Caco-2 (cell line): ENCODE measurements around the gene SELENOO. TPM values are rescaled to one million over a fixed set of nuclear protein-coding genes. Genes with fewer than 3 reads are reported as not detected.

Source experiments
- BruUV-seq: library from RNA; stranded (reverse); fragments of 400-500 nt; replicated peaks from 2 replicates; lab custom pipeline; 2021; lab: Mats Ljungman, UMichigan
- CTCF ChIA-PET: fragments of 300-600 bp; sonication (Branson Sonifier 250); formaldehyde crosslinking; loops from one replicate; lab custom pipeline; 2022; ENCODE audit warnings: antibody characterized with exemption; lab: Charles Lee
- POLR2A ChIA-PET: fragments of 300-600 bp; sonication (Branson Sonifier 250); formaldehyde crosslinking; loops from one replicate; lab custom pipeline; 2022; ENCODE audit warnings: antibody characterized with exemption; lab: Charles Lee
- DNase-seq, 2 experiments: peaks; one replicate each; pipeline versions ENCODE4 v3.0.0 to v3.0.0-alpha.2; 2020 to 2022
- H3K27me3 ChIP-seq: replicated peaks from 2 replicates; pipeline ENCODE4 v1.6.0; 2011; ENCODE audit warnings: low read length; ENCODE audit not compliant: control insufficient read depth, insufficient read depth
- H3K36me3 ChIP-seq: 2 replicates; pipeline ENCODE4 v1.5.1; 2011; ENCODE audit warnings: low read length; ENCODE audit not compliant: control insufficient read depth, insufficient read depth
- H3K4me1 ChIP-seq: fragments of 250-450 bp; sonication (Bioruptor Pico); 2 replicates; pipeline ENCODE4 v1.5.1; 2020; ENCODE audit warnings: mild to moderate bottlenecking
- H3K4me3 ChIP-seq: 2 replicates; pipeline ENCODE4 v1.5.1; 2011; ENCODE audit warnings: low read depth, mild to moderate bottlenecking, control low read depth, low read length
- H3K9me3 ChIP-seq: fragments of 250-450 bp; sonication (Bioruptor Pico); 2 replicates; pipeline ENCODE4 v1.5.1; 2020; ENCODE audit warnings: mild to moderate bottlenecking, moderate library complexity
- H3K27ac Mint-ChIP-seq: one replicate; pipeline ENCODE4 v1.8.0; 2022; ENCODE audit warnings: mixed read lengths; ENCODE audit not compliant: unreplicated experiment
- H3K27me3 Mint-ChIP-seq: one replicate; pipeline ENCODE4 v1.8.0; 2022; ENCODE audit warnings: mixed read lengths; ENCODE audit not compliant: insufficient read depth, unreplicated experiment
- H3K36me3 Mint-ChIP-seq: one replicate; pipeline ENCODE4 v1.8.0; 2022; ENCODE audit warnings: mild to moderate bottlenecking, mixed read lengths; ENCODE audit not compliant: insufficient read depth, unreplicated experiment
- H3K4me1 Mint-ChIP-seq: one replicate; pipeline ENCODE4 v1.8.0; 2022; ENCODE audit warnings: low read depth, mixed read lengths; ENCODE audit not compliant: unreplicated experiment
- H3K4me3 Mint-ChIP-seq: one replicate; pipeline ENCODE4 v1.8.0; 2022; ENCODE audit warnings: mild to moderate bottlenecking, moderate library complexity, mixed read lengths; ENCODE audit not compliant: unreplicated experiment
- H3K9me3 Mint-ChIP-seq: one replicate; pipeline ENCODE4 v1.8.0; 2022; ENCODE audit warnings: mixed read lengths; ENCODE audit not compliant: unreplicated experiment
- intact Hi-C: fragments of 100-400 bp; cut with micrococcal nuclease; formaldehyde crosslinking; loops from one replicate; pipeline ENCODE4 v1.10.0; 2022; ENCODE audit not compliant: unreplicated experiment
- total RNA-seq: library from RNA; stranded (reverse); gene quantifications from 2 replicates; pipeline ENCODE4 v1.2.3, GENCODE V29; 2022
- TF ChIP-seq, protein P1 (sequence below), 2 experiments: fragments of 200-600 bp in 1 of 2; IDR thresholded peaks; 1 replicate in 1 of 2; 2 replicates in 1 of 2; pipeline versions ENCODE4 v1.5.1 to v1.8.0; 2011 to 2022; ENCODE audit warnings: antibody characterized with exemption in 1 of 2, control low read depth in 1 of 2, inconsistent platforms in 1 of 2, low read depth in 1 of 2, low read length in 1 of 2, mild to moderate bottlenecking in 1 of 2, moderate library complexity in 1 of 2; ENCODE audit not compliant: insufficient read depth in 1 of 2, severe bottlenecking in 1 of 2, unreplicated experiment in 1 of 2

The SELENOO gene
- total RNA-seq, 1 experiment from 2014 or later, result 29.3 TPM

DNA sequence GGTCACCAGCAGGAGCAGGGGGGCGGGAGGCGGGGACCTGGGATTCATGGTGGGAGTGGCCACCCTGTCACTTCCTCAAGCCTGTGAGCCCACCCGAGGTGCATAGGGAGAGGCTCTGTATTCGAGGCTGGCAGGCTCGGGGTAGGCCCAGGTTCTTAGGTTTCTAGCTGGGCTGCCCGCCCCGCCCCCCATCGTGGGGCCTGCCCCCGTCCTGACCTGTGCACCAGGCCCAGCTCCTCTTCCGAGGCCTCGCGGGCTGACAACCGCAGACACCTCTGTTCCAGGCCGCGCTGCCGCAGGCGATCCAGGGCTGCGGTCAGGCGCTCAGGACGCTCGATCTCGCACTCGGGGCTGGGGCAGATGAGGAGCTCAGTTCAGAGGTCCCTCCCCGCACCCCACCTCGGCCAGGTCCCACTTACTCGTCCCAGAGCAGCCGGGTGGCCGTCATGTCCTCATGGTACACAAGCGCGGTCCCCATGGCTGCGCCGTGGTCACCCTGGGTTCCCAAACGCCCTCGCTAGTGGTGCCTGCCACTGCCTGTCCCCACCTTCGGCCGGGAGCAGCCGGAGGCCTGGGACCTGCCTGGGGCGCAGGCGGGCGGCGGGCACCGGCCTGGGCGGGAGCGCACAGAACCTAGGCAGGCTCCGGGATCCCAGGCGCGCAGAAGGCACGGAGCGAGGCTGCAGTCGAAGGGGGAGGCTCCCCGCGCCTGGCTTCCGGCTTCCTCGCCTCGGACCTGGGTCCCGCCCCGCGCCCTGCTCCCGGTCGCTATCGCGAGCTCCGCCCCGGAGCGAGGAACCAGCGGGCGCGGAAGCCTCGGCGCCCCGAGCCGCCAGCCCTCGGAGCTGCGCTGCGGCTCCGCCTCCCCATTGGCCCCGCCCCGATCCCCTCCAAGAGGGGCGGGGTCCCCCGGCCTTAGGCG lies 50.0 kb downstream of the SELENOO start, which contains the start of gene HDAC10:
Gene HDAC10 (minus strand): TSS at position 711 of the 922 bp plus-strand sequence. CDS start 233 bp downstream, at position 478.
- TSS peak; percentile 23 for BruUV-seq
- TF ChIP-seq, protein P1, sequence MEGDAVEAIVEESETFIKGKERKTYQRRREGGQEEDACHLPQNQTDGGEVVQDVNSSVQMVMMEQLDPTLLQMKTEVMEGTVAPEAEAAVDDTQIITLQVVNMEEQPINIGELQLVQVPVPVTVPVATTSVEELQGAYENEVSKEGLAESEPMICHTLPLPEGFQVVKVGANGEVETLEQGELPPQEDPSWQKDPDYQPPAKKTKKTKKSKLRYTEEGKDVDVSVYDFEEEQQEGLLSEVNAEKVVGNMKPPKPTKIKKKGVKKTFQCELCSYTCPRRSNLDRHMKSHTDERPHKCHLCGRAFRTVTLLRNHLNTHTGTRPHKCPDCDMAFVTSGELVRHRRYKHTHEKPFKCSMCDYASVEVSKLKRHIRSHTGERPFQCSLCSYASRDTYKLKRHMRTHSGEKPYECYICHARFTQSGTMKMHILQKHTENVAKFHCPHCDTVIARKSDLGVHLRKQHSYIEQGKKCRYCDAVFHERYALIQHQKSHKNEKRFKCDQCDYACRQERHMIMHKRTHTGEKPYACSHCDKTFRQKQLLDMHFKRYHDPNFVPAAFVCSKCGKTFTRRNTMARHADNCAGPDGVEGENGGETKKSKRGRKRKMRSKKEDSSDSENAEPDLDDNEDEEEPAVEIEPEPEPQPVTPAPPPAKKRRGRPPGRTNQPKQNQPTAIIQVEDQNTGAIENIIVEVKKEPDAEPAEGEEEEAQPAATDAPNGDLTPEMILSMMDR (IDR thresholded peaks at IDR 0.05; ENCODE audit: insufficient read depth in 1 of 2, low read depth in 1 of 2, low read length in 1 of 2, severe bottlenecking in 1 of 2, unreplicated experiment in 1 of 2), result no peak
- Histone ChIP-seq H3K36me3 (peaks cover 9% of the 10 kb centered on the region; the same call in 1 of the 2 replicates), H3K27me3 (no peaks in the 10 kb centered on the region), H3K4me1 (peaks cover 22% of the 10 kb centered on the region), H3K4me3 (peak within 1 kb of the TSS; percentile 99), H3K9me3 (no peaks in the 10 kb centered on the region)
- Mint-ChIP-seq H3K36me3 (peaks cover 40% of the 10 kb centered on the region), H3K27me3 (no peaks in the 10 kb centered on the region), H3K4me1 (no peaks in the 10 kb centered on the region), H3K27ac (peak within 1 kb of the TSS; percentile 32), H3K9me3 (no peaks in the 10 kb centered on the region), H3K4me3 (peak within 1 kb of the TSS; percentile 76)
- intact Hi-C loops, result no loop called here
- ChIA-PET CTCF (interaction anchor here (0.5 to 2.0 kb wide), 13 partner anchors 10 to 275 kb away, joined by 3 to 10 read pairs (median 4); partner anchors contain the start of genes ADM2 and SCO2), POLR2A (interaction anchor here (0.5 to 1.4 kb wide), 10 partner anchors 10 to 257 kb away, joined by 3 to 9 read pairs (median 4); partner anchors contain the start of genes DENND6B, LMF2 and MAPK12)
- peak; percentile 84 to 91 for DNase-seq

DNA sequence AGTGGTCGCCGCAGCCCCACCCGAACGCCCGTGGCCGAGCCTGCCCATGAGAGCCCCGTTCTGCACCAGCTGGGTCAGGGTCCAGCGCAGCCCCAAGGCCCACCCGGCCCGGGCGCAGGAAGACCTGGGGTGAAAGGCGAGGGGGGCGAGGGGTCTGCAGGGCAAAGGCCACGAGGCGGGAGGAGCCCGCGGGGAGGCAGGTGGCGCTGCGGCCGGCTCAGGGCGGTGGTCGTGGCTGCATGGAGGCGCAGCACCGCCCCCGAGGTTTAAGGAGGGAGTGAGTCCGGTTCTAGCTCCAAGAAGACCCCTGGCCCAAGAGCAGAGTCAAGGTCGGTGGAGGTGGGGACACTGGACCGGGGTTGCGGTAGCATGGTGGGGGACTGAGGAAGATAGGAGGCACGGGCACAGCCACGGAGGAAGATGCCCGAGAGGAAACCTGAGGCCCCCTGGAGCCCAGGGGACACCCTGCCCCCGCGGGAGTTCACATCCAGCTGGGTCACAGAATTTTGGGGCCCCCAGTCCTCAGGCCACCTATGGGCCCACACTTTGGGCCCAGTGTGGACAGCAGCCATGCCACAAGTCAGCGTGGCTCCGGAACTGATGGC lies 50.8 kb downstream of the SELENOO start:
- H3K9me3 ChIP-seq, result no peaks in the 10 kb centered on the region
- TF ChIP-seq, protein P1 (IDR thresholded peaks at IDR 0.05; ENCODE audit: insufficient read depth in 1 of 2, low read depth in 1 of 2, low read length in 1 of 2, severe bottlenecking in 1 of 2, unreplicated experiment in 1 of 2), result no peak
- peaks cover 38% of the 10 kb centered on the region for H3K36me3 Mint-ChIP-seq
- H3K4me1 Mint-ChIP-seq, result no peaks in the 10 kb centered on the region
- H3K27me3 Mint-ChIP-seq, result no peaks in the 10 kb centered on the region
- DNase-seq, result no peak
- H3K4me3 Mint-ChIP-seq, result peak overlapping the region; percentile 76
- BruUV-seq, result no TSS peak
- no peak overlapping the region for H3K27ac Mint-ChIP-seq
- H3K4me3 ChIP-seq, result peak overlapping the region; percentile 99
- H3K36me3 ChIP-seq, result peaks cover 6% of the 10 kb centered on the region; the same call in 1 of the 2 replicates
- H3K4me1 ChIP-seq, result peaks cover 18% of the 10 kb centered on the region
- ChIA-PET CTCF (interaction anchor here (0.5 to 2.0 kb wide), 10 partner anchors 9 to 274 kb away, joined by 3 to 10 read pairs (median 4); partner anchors contain the start of genes ADM2 and SCO2), POLR2A (interaction anchor here (0.5 to 1.4 kb wide), 9 partner anchors 10 to 256 kb away, joined by 3 to 9 read pairs (median 4); partner anchors contain the start of genes DENND6B, LMF2 and MAPK12)
- no peaks in the 10 kb centered on the region for H3K27me3 ChIP-seq
- H3K9me3 Mint-ChIP-seq, result no peaks in the 10 kb centered on the region
- intact Hi-C loops, result no loop called here
